Measurements from ENCODE around the gene GPATCH4.
A peak's percentile ranks its signal among the peaks of the same experiment; 100 is the strongest.
"Not testable (repeated sequence)": the region's sequence is repeated elsewhere in the genome, so short reads cannot be mapped to it uniquely, and the experiment has no call there.

The GPATCH4 gene

GRCh38 chr1:156591181-156591431, 10.2 kb downstream of the GPATCH4 start:
- Histone ChIP-seq H3K4me1 (ENCODE audit: control insufficient read depth, insufficient read depth, low read length) (peaks cover 7% of the 10 kb centered on the region), H3K27ac (ENCODE audit: low read depth, low read length) (peak overlapping the region; percentile 90), H3K4me3 (ENCODE audit: low read length) (peak overlapping the region; percentile 87), H3K9ac (ENCODE audit: low read length) (peak overlapping the region; percentile 88), H3K36me3 (ENCODE audit: control insufficient read depth, insufficient read depth, low read length) (peaks cover 15% of the 10 kb centered on the region), H3K27me3 (ENCODE audit: control insufficient read depth, insufficient read depth, low read length) (no peaks in the 10 kb centered on the region)

GRCh38 chr1:156590326-156591180, 10.7 kb downstream of the GPATCH4 start:
- H3K4me3 ChIP-seq (ENCODE audit: low read length) = peak overlapping the region; percentile 87
- peaks cover 7% of the 10 kb centered on the region for H3K4me1 ChIP-seq (ENCODE audit: control insufficient read depth, insufficient read depth, low read length)
- H3K9ac ChIP-seq (ENCODE audit: low read length) = peak overlapping the region; percentile 88
- no peaks in the 10 kb centered on the region for H3K27me3 ChIP-seq (ENCODE audit: control insufficient read depth, insufficient read depth, low read length)
- peak overlapping the region; percentile 90 for H3K27ac ChIP-seq (ENCODE audit: low read depth, low read length)
- peaks cover 10% of the 10 kb centered on the region for H3K36me3 ChIP-seq (ENCODE audit: control insufficient read depth, insufficient read depth, low read length)

GRCh38 chr1:156589546-156589945, 11.7 kb downstream of the GPATCH4 start:
- Histone ChIP-seq H3K27me3 (ENCODE audit: control insufficient read depth, insufficient read depth, low read length) (no peaks in the 10 kb centered on the region), H3K4me3 (ENCODE audit: low read length) (no peak overlapping the region), H3K4me1 (ENCODE audit: control insufficient read depth, insufficient read depth, low read length) (peaks cover 7% of the 10 kb centered on the region), H3K9ac (ENCODE audit: low read length) (no peak overlapping the region), H3K36me3 (ENCODE audit: control insufficient read depth, insufficient read depth, low read length) (peaks cover 1% of the 10 kb centered on the region), H3K27ac (ENCODE audit: low read depth, low read length) (no peak overlapping the region)

- not testable (repeated sequence) for H3K4me3 ChIP-seq (ENCODE audit: low read length); H3K4me1 ChIP-seq (ENCODE audit: control insufficient read depth, insufficient read depth, low read length); H3K27ac ChIP-seq (ENCODE audit: low read depth, low read length); H3K27me3 ChIP-seq (ENCODE audit: control insufficient read depth, insufficient read depth, low read length); H3K36me3 ChIP-seq (ENCODE audit: control insufficient read depth, insufficient read depth, low read length); H3K9ac ChIP-seq (ENCODE audit: low read length)
Measured at GRCh38 chr1:156587927-156588326, 13.4 kb downstream of the GPATCH4 start.

- H3K4me1 ChIP-seq (ENCODE audit: control insufficient read depth, insufficient read depth, low read length) = peaks cover 5% of the 10 kb centered on the region
- no peak overlapping the region for H3K27ac ChIP-seq (ENCODE audit: low read depth, low read length)
- H3K4me3 ChIP-seq (ENCODE audit: low read length) = no peak overlapping the region
- no peak overlapping the region for H3K9ac ChIP-seq (ENCODE audit: low read length)
- H3K36me3 ChIP-seq (ENCODE audit: control insufficient read depth, insufficient read depth, low read length) = no peaks in the 10 kb centered on the region
- H3K27me3 ChIP-seq (ENCODE audit: control insufficient read depth, insufficient read depth, low read length) = no peaks in the 10 kb centered on the region
Measured at GRCh38 chr1:156586892-156587477, 14.3 kb downstream of the GPATCH4 start.

GRCh38 chr1:156586323-156586722, 15.0 kb downstream of the GPATCH4 start:
- Histone ChIP-seq H3K27me3 (ENCODE audit: control insufficient read depth, insufficient read depth, low read length) (no peaks in the 10 kb centered on the region), H3K4me3 (ENCODE audit: low read length) (no peak overlapping the region), H3K36me3 (ENCODE audit: control insufficient read depth, insufficient read depth, low read length) (no peaks in the 10 kb centered on the region), H3K9ac (ENCODE audit: low read length) (no peak overlapping the region), H3K4me1 (ENCODE audit: control insufficient read depth, insufficient read depth, low read length) (peaks cover 4% of the 10 kb centered on the region), H3K27ac (ENCODE audit: low read depth, low read length) (no peak overlapping the region)

GRCh38 chr1:156584813-156585212, 16.5 kb downstream of the GPATCH4 start:
- Histone ChIP-seq H3K4me1 (ENCODE audit: control insufficient read depth, insufficient read depth, low read length) (no peaks in the 10 kb centered on the region), H3K27me3 (ENCODE audit: control insufficient read depth, insufficient read depth, low read length) (no peaks in the 10 kb centered on the region), H3K9ac (ENCODE audit: low read length) (no peak overlapping the region), H3K36me3 (ENCODE audit: control insufficient read depth, insufficient read depth, low read length) (no peaks in the 10 kb centered on the region), H3K4me3 (ENCODE audit: low read length) (no peak overlapping the region), H3K27ac (ENCODE audit: low read depth, low read length) (no peak overlapping the region)

- Histone ChIP-seq H3K36me3 (ENCODE audit: control insufficient read depth, insufficient read depth, low read length) (no peaks in the 10 kb centered on the region), H3K4me1 (ENCODE audit: control insufficient read depth, insufficient read depth, low read length) (no peaks in the 10 kb centered on the region), H3K27me3 (ENCODE audit: control insufficient read depth, insufficient read depth, low read length) (no peaks in the 10 kb centered on the region), H3K4me3 (ENCODE audit: low read length) (no peak overlapping the region), H3K9ac (ENCODE audit: low read length) (no peak overlapping the region), H3K27ac (ENCODE audit: low read depth, low read length) (no peak overlapping the region)
Measured at GRCh38 chr1:156583821-156584622, 17.3 kb downstream of the GPATCH4 start.

GRCh38 chr1:156582388-156583017, 18.8 kb downstream of the GPATCH4 start:
- no peak overlapping the region for H3K9ac ChIP-seq (ENCODE audit: low read length)
- H3K27ac ChIP-seq (ENCODE audit: low read depth, low read length) = no peak overlapping the region
- H3K4me1 ChIP-seq (ENCODE audit: control insufficient read depth, insufficient read depth, low read length) = no peaks in the 10 kb centered on the region
- no peak overlapping the region for H3K4me3 ChIP-seq (ENCODE audit: low read length)
- H3K36me3 ChIP-seq (ENCODE audit: control insufficient read depth, insufficient read depth, low read length) = no peaks in the 10 kb centered on the region
- no peaks in the 10 kb centered on the region for H3K27me3 ChIP-seq (ENCODE audit: control insufficient read depth, insufficient read depth, low read length)

- Histone ChIP-seq H3K9ac (ENCODE audit: low read length) (no peak overlapping the region), H3K27me3 (ENCODE audit: control insufficient read depth, insufficient read depth, low read length) (no peaks in the 10 kb centered on the region), H3K36me3 (ENCODE audit: control insufficient read depth, insufficient read depth, low read length) (no peaks in the 10 kb centered on the region), H3K4me3 (ENCODE audit: low read length) (no peak overlapping the region), H3K4me1 (ENCODE audit: control insufficient read depth, insufficient read depth, low read length) (no peaks in the 10 kb centered on the region), H3K27ac (ENCODE audit: low read depth, low read length) (no peak overlapping the region)
Measured at GRCh38 chr1:156581661-156582387, 19.5 kb downstream of the GPATCH4 start.

GRCh38 chr1:156579472-156579871, 21.8 kb downstream of the GPATCH4 start, which contains the start of gene TTC24:
TTC24 (plus strand) TSS chr1:156579723; CDS start chr1:156581365, 1,642 bp downstream.
- no peak within 1 kb of the TSS for H3K4me3 ChIP-seq (ENCODE audit: low read length)
- no peaks in the 10 kb centered on the region for H3K27me3 ChIP-seq (ENCODE audit: control insufficient read depth, insufficient read depth, low read length)
- H3K9ac ChIP-seq (ENCODE audit: low read length) = no peak within 1 kb of the TSS
- H3K27ac ChIP-seq (ENCODE audit: low read depth, low read length) = no peak within 1 kb of the TSS
- H3K36me3 ChIP-seq (ENCODE audit: control insufficient read depth, insufficient read depth, low read length) = no peaks in the 10 kb centered on the region
- no peaks in the 10 kb centered on the region for H3K4me1 ChIP-seq (ENCODE audit: control insufficient read depth, insufficient read depth, low read length)

GRCh38 chr1:156578055-156578454, 23.2 kb downstream of the GPATCH4 start:
- H3K27ac ChIP-seq (ENCODE audit: low read depth, low read length) = no peak overlapping the region
- no peak overlapping the region for H3K4me3 ChIP-seq (ENCODE audit: low read length)
- H3K9ac ChIP-seq (ENCODE audit: low read length) = no peak overlapping the region

More at GRCh38 chr1:156578055-156578454, 23.2 kb downstream of the GPATCH4 start:
- peaks cover 2% of the 10 kb centered on the region for H3K27me3 ChIP-seq (ENCODE audit: control insufficient read depth, insufficient read depth, low read length)
- H3K36me3 ChIP-seq (ENCODE audit: control insufficient read depth, insufficient read depth, low read length) = no peaks in the 10 kb centered on the region
- H3K4me1 ChIP-seq (ENCODE audit: control insufficient read depth, insufficient read depth, low read length) = no peaks in the 10 kb centered on the region

All from rectal smooth muscle tissue (tissue), 1 donor.